SK-N-SH treated with all-trans-retinoic acid at 6 μM for 48 hours (cell line): Measurements from ENCODE around the gene TMEM143.
A peak's percentile ranks its signal among the peaks of the same experiment; 100 is the strongest.

Source experiments
- ATAC-seq: fragments of 200-7000 bp; cut with Tn5 transposase; 3 replicates; pipeline ENCODE4 v1.9.1; 2020; ENCODE audit warnings: mild to moderate bottlenecking, moderate library complexity
- BACH2 ChIP-seq: fragments of 250-450 bp; sonication (Bioruptor Pico); IDR thresholded peaks from 2 replicates; pipeline ENCODE4 v1.9.0; 2021; ENCODE audit warnings: mild to moderate bottlenecking, borderline replicate concordance
- CSDC2 ChIP-seq: fragments of 250-450 bp; sonication (Bioruptor Pico); IDR thresholded peaks from 2 replicates; pipeline ENCODE4 v1.5.0; 2020; ENCODE audit warnings: mild to moderate bottlenecking, moderate library complexity
- CSRNP3 ChIP-seq: fragments of 250-450 bp; sonication (Bioruptor Pico); IDR thresholded peaks from 2 replicates; pipeline ENCODE4 v1.5.1; 2021; ENCODE audit warnings: mild to moderate bottlenecking, moderate library complexity
- ESRRG ChIP-seq: fragments of 250-450 bp; sonication (Bioruptor Pico); IDR thresholded peaks from 2 replicates; pipeline ENCODE4 v1.6.1; 2021; ENCODE audit warnings: mild to moderate bottlenecking
- GLIS3 ChIP-seq: fragments of 250-450 bp; sonication (Bioruptor Pico); IDR thresholded peaks from 2 replicates; pipeline ENCODE4 v1.5.0; 2020; ENCODE audit warnings: mild to moderate bottlenecking, moderate library complexity
- ISL1 ChIP-seq: fragments of 250-450 bp; sonication (Bioruptor Pico); IDR thresholded peaks from 2 replicates; pipeline ENCODE4 v2.1.2; 2022; ENCODE audit warnings: mild to moderate bottlenecking, moderate library complexity
- OSR1 ChIP-seq: fragments of 250-450 bp; sonication (Bioruptor Pico); IDR thresholded peaks from 2 replicates; pipeline ENCODE4 v1.8.0; 2022; ENCODE audit warnings: moderate library complexity, mild to moderate bottlenecking, inconsistent platforms
- POU6F1 ChIP-seq: fragments of 250-450 bp; sonication (Bioruptor Pico); IDR thresholded peaks from 2 replicates; pipeline ENCODE4 v1.8.0; 2021; ENCODE audit warnings: low read depth, mild to moderate bottlenecking, moderate library complexity, borderline replicate concordance
- PPARA ChIP-seq: fragments of 250-450 bp; sonication (Bioruptor Pico); IDR thresholded peaks from 2 replicates; pipeline ENCODE4 v1.5.0; 2020; ENCODE audit warnings: mild to moderate bottlenecking, borderline replicate concordance
- RARB ChIP-seq: fragments of 250-450 bp; sonication (Bioruptor Pico); IDR thresholded peaks from 2 replicates; pipeline ENCODE4 v1.8.0; 2021; ENCODE audit warnings: mild to moderate bottlenecking, moderate library complexity
- SNAI2 ChIP-seq: fragments of 250-450 bp; sonication (Bioruptor Pico); IDR thresholded peaks from 2 replicates; pipeline ENCODE4 v1.5.0; 2020; ENCODE audit warnings: mild to moderate bottlenecking, moderate library complexity
- TCF4 ChIP-seq: fragments of 250-450 bp; sonication (Bioruptor Pico); IDR thresholded peaks from 2 replicates; pipeline ENCODE4 v1.8.0; 2021; ENCODE audit warnings: mild to moderate bottlenecking, moderate library complexity, borderline replicate concordance
- TOX ChIP-seq: fragments of 250-450 bp; sonication (Bioruptor Pico); IDR thresholded peaks from 2 replicates; pipeline ENCODE4 v1.8.0; 2021; ENCODE audit warnings: mild to moderate bottlenecking, moderate library complexity, borderline replicate concordance
- ZC3H10 ChIP-seq: fragments of 250-450 bp; sonication (Bioruptor Pico); IDR thresholded peaks from 2 replicates; pipeline ENCODE4 v1.5.1; 2021; ENCODE audit warnings: mild to moderate bottlenecking, moderate library complexity
- ZFP3 ChIP-seq: fragments of 250-450 bp; sonication (Bioruptor Pico); IDR thresholded peaks from 2 replicates; pipeline ENCODE4 v1.5.0; 2020; ENCODE audit warnings: mild to moderate bottlenecking, moderate library complexity
- ZFP30 ChIP-seq: fragments of 450-650 bp; formaldehyde crosslinking; IDR thresholded peaks from 2 replicates; pipeline ENCODE4 v1.5.0; 2022; ENCODE audit warnings: mild to moderate bottlenecking, moderate library complexity
- ZNF70 ChIP-seq: fragments of 450-650 bp; formaldehyde crosslinking; IDR thresholded peaks from 2 replicates; pipeline ENCODE4 v1.5.0; 2020; ENCODE audit warnings: mild to moderate bottlenecking, moderate library complexity
- TF ChIP-seq, protein P1 (sequence below): fragments of 250-450 bp; sonication (Bioruptor Pico); IDR thresholded peaks from 2 replicates; pipeline ENCODE4 v1.8.0; 2020; ENCODE audit warnings: mild to moderate bottlenecking, moderate library complexity, borderline replicate concordance

Gene TMEM143

DNA sequence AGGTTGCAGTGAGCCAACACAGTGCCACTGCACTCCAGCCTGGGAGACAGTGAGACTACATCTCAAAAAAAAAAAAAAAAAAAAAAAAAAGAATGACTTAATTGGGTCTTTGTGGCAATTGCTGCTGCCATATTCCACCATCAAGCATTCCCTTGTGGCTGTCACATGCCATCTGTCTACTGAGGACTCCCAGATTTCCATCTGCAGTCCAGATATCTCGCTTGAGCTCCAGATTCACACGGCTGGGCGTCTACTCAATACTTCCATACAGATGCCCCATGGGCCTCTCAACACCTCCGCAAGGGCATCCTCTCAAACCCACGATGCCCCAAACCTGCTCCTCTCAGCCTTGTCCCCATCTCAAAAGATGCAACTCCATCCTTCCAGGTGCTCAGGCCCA is 12.9 kb downstream of the TMEM143 start:
- ATAC-seq = no peak
- TF ChIP-seq GLIS3 (CRISPR knock-in tag) = no peak
- TF ChIP-seq, protein P1, sequence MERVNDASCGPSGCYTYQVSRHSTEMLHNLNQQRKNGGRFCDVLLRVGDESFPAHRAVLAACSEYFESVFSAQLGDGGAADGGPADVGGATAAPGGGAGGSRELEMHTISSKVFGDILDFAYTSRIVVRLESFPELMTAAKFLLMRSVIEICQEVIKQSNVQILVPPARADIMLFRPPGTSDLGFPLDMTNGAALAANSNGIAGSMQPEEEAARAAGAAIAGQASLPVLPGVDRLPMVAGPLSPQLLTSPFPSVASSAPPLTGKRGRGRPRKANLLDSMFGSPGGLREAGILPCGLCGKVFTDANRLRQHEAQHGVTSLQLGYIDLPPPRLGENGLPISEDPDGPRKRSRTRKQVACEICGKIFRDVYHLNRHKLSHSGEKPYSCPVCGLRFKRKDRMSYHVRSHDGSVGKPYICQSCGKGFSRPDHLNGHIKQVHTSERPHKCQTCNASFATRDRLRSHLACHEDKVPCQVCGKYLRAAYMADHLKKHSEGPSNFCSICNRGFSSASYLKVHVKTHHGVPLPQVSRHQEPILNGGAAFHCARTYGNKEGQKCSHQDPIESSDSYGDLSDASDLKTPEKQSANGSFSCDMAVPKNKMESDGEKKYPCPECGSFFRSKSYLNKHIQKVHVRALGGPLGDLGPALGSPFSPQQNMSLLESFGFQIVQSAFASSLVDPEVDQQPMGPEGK (CRISPR knock-in tag) = no peak
- TF ChIP-seq SNAI2 (CRISPR knock-in tag) = no peak
- TF ChIP-seq ESRRG (CRISPR knock-in tag) = no peak
- TF ChIP-seq ZFP30 (CRISPR knock-in tag) = no peak
- TF ChIP-seq ZFP3 (CRISPR knock-in tag) = no peak

DNA sequence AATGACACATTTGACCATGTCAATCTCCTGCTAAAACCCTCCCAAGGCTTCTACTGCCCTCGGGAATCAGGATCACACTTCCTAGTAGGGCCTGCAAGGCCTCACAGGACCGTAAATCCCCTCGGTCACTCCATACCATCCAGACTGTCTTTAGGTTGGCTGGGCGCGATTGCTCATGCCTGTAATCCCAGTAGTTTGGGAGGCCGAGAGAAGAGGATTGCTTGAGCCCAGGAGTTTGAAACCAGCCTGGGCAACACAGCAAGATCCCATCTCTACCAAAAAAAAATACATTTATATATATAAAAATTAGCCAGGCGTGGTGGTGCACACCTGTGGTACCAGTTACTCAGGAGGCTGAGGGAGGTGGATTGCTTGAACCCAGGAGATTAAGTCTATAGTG is 15.0 kb downstream of the TMEM143 start:
- ATAC-seq = no peak
- TF ChIP-seq ZFP3 (CRISPR knock-in tag) (no peak), CSDC2 (CRISPR knock-in tag) (no peak), SNAI2 (CRISPR knock-in tag) (no peak), OSR1 (CRISPR knock-in tag) (no peak)

GRCh38 chr19:48348045-48348444 is 15.7 kb downstream of the TMEM143 start:
- no peak for TF ChIP-seq CSRNP3 (CRISPR knock-in tag)
- no peak for TF ChIP-seq ISL1 (CRISPR knock-in tag)
- no peak for TF ChIP-seq ESRRG (CRISPR knock-in tag)
- TF ChIP-seq, protein P1 (CRISPR knock-in tag) = no peak
- TF ChIP-seq ZFP3 (CRISPR knock-in tag) = no peak
- TF ChIP-seq POU6F1 (CRISPR knock-in tag) = no peak
- peak; percentile 71 for ATAC-seq

DNA sequence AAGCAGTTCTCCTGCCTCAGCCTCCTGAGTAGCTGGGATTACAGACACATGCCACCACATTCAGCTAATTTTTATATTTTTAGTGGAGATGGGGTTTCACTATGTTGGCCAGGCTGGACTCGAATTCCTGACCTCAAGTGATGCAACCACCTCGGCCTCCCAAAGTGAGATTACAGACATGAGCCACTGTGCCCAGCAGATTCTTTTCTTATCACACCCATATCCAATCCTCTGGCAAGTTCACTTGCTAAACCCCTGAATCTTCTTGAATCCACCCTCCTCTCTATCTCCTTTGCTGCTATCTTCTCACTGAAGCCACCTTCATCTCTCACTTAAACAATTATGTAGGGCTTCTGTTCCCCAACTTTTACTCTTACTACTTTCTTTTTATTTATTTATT is 17.5 kb downstream of the TMEM143 start:
- ATAC-seq = no peak
- TF ChIP-seq BACH2 (no peak), ESRRG (CRISPR knock-in tag) (no peak), TCF4 (CRISPR knock-in tag) (no peak), ZNF70 (CRISPR knock-in tag) (no peak), ISL1 (CRISPR knock-in tag) (no peak), PPARA (CRISPR knock-in tag) (no peak), GLIS3 (CRISPR knock-in tag) (no peak), TOX (CRISPR knock-in tag) (no peak), RARB (no peak), POU6F1 (CRISPR knock-in tag) (no peak), ZC3H10 (CRISPR knock-in tag) (no peak)

- TF ChIP-seq ESRRG (CRISPR knock-in tag) (no peak), ISL1 (CRISPR knock-in tag) (no peak)
Measured at GRCh38 chr19:48344892-48345291, 18.8 kb downstream of the TMEM143 start.

More at GRCh38 chr19:48344892-48345291, 18.8 kb downstream of the TMEM143 start:
- ATAC-seq = peak; percentile 44; the same call in 2 of the 3 replicates
